GM23338 (cell line): ENCODE data around the gene HHIPL1.

Source experiments
- CTCF ChIP-seq, 2 experiments: fragments of 200-600 bp in 1 of 2; sonication (generic) in 1 of 2; conservative IDR thresholded peaks; 2 replicates each; pipeline versions ENCODE4 v1.5.1 to v1.6.1; 2016 to 2017; ENCODE audit warnings: antibody characterized with exemption in 2 of 2, low read depth in 2 of 2, mild to moderate bottlenecking in 2 of 2, moderate library complexity in 1 of 2
- EZH2 ChIP-seq: fragments of 200-600 bp; sonication (generic); IDR thresholded peaks from one replicate; pipeline ENCODE4 v1.8.0; 2017; ENCODE audit warnings: antibody characterized with exemption, mild to moderate bottlenecking, low read depth; ENCODE audit not compliant: unreplicated experiment
- EZH2phosphoT487 ChIP-seq: fragments of 200-600 bp; sonication (generic); IDR thresholded peaks from one replicate; pipeline ENCODE4 v1.8.1; 2018; ENCODE audit warnings: antibody characterized with exemption; ENCODE audit not compliant: unreplicated experiment
- POLR2AphosphoS5 ChIP-seq: IDR thresholded peaks from 2 replicates; pipeline ENCODE4 v1.6.1; 2016; ENCODE audit warnings: antibody characterized with exemption, low read depth
- REST ChIP-seq: IDR thresholded peaks from one replicate; pipeline ENCODE4 v1.6.1; 2018; ENCODE audit warnings: antibody characterized with exemption; ENCODE audit not compliant: unreplicated experiment
- ZNF114 ChIP-seq: fragments of 250-450 bp; sonication (Bioruptor Pico); IDR thresholded peaks from 2 replicates; pipeline ENCODE4 v1.5.0; 2020; ENCODE audit warnings: mild to moderate bottlenecking, moderate library complexity

- TF ChIP-seq CTCF (conservative IDR thresholded peaks at IDR 0.05; ENCODE audit: low read depth in 2 of 2) = no peak
- no peak for TF ChIP-seq REST
- no peak for TF ChIP-seq ZNF114 (CRISPR knock-in tag)
- no peak for TF ChIP-seq EZH2phosphoT487
- no peak for TF ChIP-seq EZH2
- TF ChIP-seq POLR2AphosphoS5 = no peak
Measured at GRCh38 chr14:99686557-99687283, 41.8 kb downstream of the HHIPL1 start.
